NK-92 (cell line): ENCODE results near the gene SF3B2.
"Not testable (repeated sequence)": the region's sequence is repeated elsewhere in the genome, so short reads cannot be mapped to it uniquely, and the experiment has no call there.

ENCODE experiments used
- DNase-seq: peaks from one replicate; lab custom pipeline; 2025; ENCODE audit not compliant: unreplicated experiment; lab: John Stamatoyannopoulos, UW

The SF3B2 gene

GRCh38 chr11:66071381-66071801 is 19.2 kb downstream of the SF3B2 start:
- no peak for DNase-seq

GRCh38 chr11:66072081-66072480 is 19.9 kb downstream of the SF3B2 start:
- DNase-seq: no peak

- DNase-seq: no peak
Observed at GRCh38 chr11:66072518-66072917, 20.4 kb downstream of the SF3B2 start.

- no peak for DNase-seq
Observed at GRCh38 chr11:66073669-66074068, 21.5 kb downstream of the SF3B2 start.

GRCh38 chr11:66075273-66075672 is 23.1 kb downstream of the SF3B2 start:
- DNase-seq: no peak

GRCh38 chr11:66076561-66076960 is 24.4 kb downstream of the SF3B2 start:
- no peak for DNase-seq

- no peak for DNase-seq
Observed at GRCh38 chr11:66077927-66078326, 25.8 kb downstream of the SF3B2 start.

GRCh38 chr11:66078949-66079348 is 26.8 kb downstream of the SF3B2 start:
- not testable (repeated sequence) for DNase-seq

GRCh38 chr11:66080055-66080817 is 28.1 kb downstream of the SF3B2 start:
- no peak for DNase-seq

- DNase-seq: no peak
Observed at GRCh38 chr11:66081505-66081904, 29.3 kb downstream of the SF3B2 start.

GRCh38 chr11:66082946-66083698 is 31.0 kb downstream of the SF3B2 start:
- DNase-seq: no peak

GRCh38 chr11:66083767-66084166 is 31.6 kb downstream of the SF3B2 start:
- no peak for DNase-seq

GRCh38 chr11:66084821-66085475 is 32.8 kb downstream of the SF3B2 start:
- no peak for DNase-seq

- no peak for DNase-seq
Observed at GRCh38 chr11:66087148-66087908, 35.2 kb downstream of the SF3B2 start.

- no peak for DNase-seq
Observed at GRCh38 chr11:66089067-66089466, 36.9 kb downstream of the SF3B2 start.

- DNase-seq: no peak
Observed at GRCh38 chr11:66090288-66090687, 38.1 kb downstream of the SF3B2 start.

- not testable (repeated sequence) for DNase-seq
Observed at GRCh38 chr11:66092125-66092524, 40.0 kb downstream of the SF3B2 start.

- not testable (repeated sequence) for DNase-seq
Observed at GRCh38 chr11:66099746-66100145, 47.6 kb downstream of the SF3B2 start.

- DNase-seq: no peak
Observed at GRCh38 chr11:66100272-66101065, 48.3 kb downstream of the SF3B2 start.

- DNase-seq: no peak
Observed at GRCh38 chr11:66101066-66101464, 48.9 kb downstream of the SF3B2 start.
